GM11168 (cell line): Measurements from ENCODE around the gene MAMLD1.
"Not testable (repeated sequence)": the region's sequence is repeated elsewhere in the genome, so short reads cannot be mapped to it uniquely, and the experiment has no call there.

ENCODE experiments used
- in situ Hi-C: fragments of 300-500 bp; cut with MboI; formaldehyde crosslinking; loops from one replicate; pipeline ENCODE4 v1.12.0; 2022; ENCODE audit warnings: low sequenced_read_pairs; ENCODE audit not compliant: unreplicated experiment

Gene MAMLD1, protein sequence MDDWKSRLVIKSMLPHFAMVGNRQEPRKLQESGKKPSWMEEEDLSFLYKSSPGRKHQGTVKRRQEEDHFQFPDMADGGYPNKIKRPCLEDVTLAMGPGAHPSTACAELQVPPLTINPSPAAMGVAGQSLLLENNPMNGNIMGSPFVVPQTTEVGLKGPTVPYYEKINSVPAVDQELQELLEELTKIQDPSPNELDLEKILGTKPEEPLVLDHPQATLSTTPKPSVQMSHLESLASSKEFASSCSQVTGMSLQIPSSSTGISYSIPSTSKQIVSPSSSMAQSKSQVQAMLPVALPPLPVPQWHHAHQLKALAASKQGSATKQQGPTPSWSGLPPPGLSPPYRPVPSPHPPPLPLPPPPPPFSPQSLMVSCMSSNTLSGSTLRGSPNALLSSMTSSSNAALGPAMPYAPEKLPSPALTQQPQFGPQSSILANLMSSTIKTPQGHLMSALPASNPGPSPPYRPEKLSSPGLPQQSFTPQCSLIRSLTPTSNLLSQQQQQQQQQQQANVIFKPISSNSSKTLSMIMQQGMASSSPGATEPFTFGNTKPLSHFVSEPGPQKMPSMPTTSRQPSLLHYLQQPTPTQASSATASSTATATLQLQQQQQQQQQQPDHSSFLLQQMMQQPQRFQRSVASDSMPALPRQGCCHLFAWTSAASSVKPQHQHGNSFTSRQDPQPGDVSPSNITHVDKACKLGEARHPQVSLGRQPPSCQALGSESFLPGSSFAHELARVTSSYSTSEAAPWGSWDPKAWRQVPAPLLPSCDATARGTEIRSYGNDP

DNA sequence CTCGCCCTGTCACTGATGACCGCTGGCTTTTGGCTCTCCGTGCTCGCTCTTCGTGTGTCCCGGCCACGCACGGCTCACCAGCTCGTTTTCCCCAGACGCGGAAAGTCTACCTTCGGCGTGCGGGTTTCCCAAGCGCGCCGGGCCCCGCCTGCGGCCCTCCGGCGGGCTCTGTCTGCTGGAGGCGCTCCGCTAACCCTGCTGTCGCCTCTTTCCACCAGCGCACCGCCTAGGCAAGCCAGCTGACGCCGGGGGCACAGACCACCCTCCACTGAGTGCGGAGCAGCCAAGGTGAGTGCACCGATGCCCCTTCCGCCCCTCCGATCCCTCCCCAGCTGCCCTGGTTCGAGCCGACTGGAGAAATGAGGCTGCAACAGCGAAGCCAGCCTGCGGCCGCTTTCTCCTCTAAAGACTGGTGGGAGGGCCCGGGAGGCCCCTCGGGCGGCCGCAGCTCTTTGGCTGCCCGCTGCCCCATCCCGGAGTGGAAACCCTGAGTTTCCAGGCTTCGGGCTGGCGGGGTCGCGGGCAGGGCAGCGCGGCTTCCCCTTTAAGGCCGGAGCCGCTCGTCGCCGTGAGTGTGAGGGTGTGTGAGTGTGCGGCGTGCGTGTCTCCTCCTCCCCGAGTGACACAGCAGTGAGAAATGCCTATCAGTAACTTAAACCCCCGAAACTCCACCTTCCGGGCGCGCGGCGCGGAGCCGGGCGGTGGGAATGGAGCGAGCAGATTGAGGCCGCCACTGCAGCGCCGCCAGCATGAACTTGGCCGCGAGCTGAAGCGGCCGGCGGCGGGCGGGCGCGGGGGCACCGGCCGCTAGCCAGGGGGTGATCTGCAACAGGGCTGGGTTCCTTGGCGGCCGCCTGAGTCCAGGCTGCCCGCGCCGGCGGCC is at the start of gene MAMLD1:
Gene MAMLD1 (plus strand): TSS at position 719 of the 883 bp plus-strand sequence. CDS start 82,200 bp downstream, outside the sequence.
- in situ Hi-C loops = no loop called here

DNA sequence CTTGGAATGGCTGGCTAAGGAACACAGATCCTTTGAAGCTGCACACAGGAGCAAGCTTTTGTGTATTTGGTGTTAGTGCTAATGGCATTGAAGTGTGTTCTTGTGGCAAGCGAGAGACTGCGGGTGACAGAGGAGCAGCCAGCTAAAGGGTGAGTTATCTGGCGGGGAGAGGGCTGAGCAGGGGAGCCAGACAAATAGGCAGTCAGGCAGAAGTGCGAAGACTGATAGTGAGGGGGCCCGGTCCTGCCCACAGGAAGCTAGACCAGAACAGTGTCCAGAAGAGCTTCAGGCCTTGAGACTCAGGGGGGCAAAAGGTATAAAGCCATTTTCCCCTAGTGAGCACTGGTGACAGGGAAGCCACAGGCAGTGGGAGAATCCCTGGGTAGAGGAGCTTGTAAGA is 49.6 kb upstream of the MAMLD1 start:
- in situ Hi-C loops = no loop called here

DNA sequence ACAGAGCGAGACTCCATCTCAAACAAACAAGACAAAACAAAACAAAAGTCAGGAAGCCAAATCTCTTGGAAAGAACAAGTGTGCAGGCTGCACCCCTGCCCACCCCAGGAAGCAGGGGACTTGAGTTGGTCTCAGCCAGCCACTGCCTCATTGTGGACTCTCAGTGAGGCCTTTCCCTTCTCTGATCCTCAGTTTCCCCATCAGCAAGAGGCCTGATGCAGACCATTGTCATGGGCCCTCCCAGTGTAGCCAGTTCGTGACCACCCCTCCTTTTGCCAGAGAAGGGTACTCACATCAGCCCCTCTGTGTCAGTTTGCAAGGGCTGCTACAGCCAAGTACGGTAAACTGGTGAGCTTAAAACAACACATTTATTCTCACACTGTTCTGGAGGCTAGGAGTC is 48.9 kb upstream of the MAMLD1 start:
- in situ Hi-C loops = no loop called here

DNA sequence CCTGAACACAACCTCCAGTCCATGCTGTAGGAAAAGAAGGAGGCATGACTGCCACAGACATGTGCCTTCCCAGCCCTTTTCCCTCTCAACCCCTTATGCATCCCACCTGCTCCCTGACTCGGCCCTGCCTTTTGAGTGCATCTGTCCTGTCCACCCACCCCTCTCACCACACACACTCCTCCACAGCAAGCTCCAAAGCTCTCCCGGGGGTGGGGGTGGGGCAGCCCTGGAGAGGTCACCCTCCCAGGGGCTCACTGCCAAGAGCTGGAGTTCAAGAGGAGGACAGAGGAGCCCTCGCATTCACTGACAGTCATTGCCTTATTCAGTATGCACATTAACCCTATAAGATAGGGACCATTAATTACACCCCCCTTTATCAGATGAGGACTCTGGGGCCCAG is 46.6 kb upstream of the MAMLD1 start:
- in situ Hi-C loops = no loop called here

DNA sequence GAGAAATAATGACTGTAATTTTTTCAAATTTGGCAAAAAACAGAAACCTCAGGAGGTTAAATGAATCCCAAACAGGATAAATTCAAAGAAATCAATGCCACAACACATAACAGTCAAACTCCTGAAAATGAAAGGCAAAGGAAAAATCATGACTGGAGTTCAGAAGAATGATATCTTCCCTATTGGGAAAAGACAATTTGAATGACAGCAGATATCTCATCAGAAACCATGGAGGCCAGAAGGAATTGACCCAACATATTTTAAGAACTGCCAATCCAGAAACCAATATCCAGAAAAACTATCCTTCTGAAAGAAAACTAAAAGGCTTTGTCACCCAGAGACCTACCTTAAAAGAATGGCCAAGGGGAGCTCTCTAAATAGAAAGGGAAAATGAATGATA is 40.1 kb upstream of the MAMLD1 start:
- in situ Hi-C loops = no loop called here

DNA sequence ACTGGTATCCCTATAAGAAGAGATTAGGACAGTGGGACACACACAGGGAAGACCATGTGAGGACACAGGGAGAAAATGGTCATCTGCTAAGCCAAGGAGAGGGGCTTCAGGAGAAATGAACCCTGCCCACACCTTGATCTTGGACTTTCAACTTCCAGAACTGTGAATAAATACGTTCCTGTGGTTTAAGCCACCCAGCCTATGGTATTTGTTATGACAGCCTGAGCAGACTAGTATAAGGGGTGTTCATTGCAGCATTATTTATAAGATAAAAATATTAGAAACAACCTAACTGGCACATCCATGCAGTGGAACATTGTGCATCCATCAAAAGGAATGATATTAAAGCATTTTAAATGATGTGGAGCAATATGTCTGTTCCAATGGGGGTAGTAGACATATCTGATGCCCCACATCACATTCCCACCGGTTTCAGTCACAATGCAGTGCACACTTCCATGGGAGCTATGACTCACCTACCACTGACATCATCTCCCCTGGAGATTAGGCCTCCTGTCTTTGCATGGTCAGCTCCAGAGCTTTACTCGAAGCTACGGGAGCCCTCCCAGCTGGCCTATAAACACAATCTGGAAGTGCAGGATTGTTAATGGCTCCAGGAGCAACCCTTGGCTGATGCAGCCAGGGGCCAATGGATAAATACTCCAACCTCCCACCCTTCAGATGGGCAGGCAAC is 38.9 kb upstream of the MAMLD1 start:
- in situ Hi-C loops = no loop called here

DNA sequence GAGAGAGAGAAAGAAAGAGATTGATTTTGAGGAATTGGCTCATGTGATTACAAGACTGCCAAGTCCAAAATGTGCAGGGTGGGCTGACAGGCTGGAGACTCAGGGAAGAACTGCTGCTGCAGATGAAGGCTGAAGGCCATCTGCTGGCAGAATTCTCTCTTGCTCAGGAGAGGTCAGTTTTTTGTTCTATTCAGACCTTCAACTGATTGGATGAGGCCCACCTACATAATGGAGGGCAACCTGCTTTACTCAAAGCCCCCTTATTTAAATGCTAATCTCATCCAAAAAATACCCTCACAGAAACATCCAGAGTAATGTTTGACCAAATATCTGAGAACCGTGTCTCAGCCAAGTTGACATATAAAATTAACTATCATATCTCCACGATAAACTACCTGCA is 38.2 kb upstream of the MAMLD1 start:
- in situ Hi-C loops = no loop called here

DNA sequence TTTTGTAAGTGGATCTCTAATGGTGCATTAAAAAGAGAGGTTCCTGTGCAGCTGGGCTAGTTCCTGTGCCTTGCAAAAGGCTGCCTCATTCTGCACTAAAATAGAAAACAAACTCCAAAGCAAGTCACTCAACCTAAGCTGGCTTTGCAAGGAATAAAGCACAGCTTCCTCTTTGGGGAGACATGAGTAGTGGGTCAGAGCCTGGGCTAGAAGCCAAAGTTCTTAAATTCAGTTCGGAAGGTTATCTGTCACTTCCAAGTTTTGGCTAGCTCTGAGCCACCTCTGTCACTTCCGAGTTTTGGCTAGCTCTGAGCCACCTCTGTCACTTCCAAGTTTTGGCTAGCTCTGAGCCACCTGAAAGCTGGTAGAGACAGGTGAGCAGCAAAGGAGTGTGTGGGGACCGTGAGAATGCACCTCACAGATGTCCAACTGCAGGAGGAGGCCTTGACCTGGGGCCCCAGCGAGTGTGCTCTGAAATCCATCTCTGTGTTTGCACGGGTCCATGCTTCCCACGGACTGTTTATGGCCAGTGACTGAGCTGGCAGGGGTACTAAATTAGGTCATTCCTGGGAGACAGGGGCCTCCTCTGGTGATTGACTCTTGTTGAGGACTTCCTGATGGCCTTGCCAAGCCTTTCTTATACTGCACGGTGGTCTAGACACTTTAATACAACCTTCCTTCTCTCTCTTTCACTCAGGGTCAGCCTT is 36.4 kb upstream of the MAMLD1 start:
- in situ Hi-C loops = no loop called here

DNA sequence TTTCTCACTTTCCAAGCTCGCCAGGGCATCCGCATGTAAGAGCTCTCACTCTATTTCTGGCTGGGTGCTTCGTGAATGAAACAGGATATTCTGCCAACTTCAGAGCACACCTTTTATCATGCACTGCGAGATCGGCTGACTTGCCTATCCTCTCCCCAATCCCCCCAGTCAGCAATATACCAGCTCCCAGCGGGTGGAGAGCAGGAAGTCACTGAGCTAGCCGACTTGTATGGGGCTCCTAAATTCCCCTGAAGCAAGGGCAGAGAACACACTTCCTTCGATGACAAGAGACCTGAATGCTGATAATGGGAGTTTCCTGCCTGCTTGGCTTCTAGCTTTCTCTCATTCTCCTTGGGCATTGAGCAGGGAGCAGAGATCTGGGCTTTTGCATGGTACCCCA is 33.8 kb upstream of the MAMLD1 start:
- in situ Hi-C loops = no loop called here

DNA sequence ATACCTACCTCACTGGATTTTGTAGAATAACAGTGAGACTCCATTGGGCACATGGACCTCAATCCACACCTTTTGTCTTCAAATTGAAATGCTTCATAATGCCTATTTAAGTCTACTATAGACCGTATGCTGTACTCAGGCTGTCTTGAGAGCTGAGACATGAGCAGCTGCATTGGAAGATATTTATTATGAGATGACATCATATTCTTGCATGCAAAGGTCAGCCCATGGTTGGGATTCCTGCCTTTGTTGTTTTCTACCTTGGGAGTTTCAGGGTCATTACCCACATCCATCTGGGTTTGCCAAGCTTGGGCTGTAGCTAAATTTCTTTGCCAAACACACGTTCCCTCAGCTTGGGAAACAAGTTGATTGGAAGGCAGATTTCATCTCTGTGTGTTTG is 33.2 kb upstream of the MAMLD1 start:
- in situ Hi-C loops = no loop called here

DNA sequence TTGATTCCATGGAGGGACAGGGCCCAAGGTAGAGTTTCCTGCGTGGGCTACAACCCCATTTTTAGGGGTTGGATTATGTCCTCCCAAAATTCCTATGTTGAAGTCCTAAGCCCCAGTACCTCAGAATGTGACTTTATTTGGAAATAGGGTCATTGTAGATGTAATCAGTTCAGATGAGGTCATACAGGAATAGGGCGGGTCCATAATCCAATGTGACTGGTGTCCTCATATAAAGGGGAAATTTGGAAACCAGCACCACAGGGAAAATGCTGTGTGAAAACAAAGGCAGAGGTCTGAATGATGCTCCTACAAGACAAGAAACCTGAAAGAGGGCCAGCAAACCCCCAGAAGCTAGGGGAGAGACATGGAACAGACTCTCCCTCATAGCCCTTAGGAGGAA is 31.1 kb upstream of the MAMLD1 start:
- in situ Hi-C loops = no loop called here

DNA sequence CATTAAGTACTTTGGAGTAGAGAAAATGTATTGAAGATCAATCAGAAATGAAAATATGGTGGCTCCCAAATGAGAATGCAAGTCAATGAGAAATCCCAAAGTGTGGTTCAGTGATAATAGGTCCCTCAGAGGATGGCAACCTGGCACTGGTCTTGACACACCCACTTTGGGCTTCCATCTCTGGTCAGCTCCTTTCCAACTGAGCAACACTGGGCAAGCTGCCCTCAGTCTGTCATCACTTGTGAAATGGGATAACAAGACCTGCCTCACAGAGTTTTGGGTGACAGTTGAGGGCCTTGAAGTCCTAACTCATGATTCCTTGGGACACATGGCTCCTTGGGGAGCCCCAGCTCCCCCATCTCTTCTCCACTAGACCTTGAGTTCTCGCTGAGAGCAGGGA is 29.0 kb upstream of the MAMLD1 start:
- in situ Hi-C loops = no loop called here

DNA sequence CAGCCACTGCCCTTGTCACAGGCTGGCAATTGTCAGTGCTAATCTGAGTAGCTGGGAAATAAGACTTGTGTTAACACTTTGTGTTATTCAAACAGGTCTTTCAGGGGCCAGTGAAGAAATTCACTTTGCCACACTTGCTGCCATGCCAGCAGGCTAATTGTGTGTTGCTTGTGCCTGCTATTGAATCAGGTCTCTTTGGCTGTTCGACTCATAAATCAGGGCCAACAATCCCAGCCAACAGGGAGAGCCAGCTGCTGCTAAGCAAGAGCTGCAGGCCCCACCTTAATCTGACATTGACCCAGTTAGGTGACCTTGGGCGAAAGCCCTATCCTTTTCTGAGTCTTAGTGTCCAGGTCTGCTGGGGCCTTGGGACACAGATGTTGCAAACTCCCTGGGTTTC is 28.1 kb upstream of the MAMLD1 start:
- in situ Hi-C loops = no loop called here

DNA sequence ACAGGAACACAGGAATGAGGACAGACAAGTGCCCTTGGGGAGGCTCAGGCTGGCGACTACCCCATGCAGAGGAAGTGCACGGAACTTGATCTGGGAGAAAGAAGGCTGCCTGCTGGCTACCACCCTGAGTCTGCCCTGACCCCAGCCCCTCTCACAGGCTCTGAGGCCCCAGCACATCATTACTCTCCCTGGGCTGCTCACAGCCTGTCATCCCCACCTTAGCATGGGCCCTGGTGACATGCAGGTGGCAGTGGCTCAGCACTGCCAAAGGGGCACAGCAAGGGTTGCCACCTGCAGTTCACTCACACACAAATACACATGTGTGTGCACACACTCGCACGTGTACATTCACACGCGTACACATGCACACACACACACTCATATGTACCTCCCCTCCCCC is 26.1 kb upstream of the MAMLD1 start:
- in situ Hi-C loops = no loop called here

DNA sequence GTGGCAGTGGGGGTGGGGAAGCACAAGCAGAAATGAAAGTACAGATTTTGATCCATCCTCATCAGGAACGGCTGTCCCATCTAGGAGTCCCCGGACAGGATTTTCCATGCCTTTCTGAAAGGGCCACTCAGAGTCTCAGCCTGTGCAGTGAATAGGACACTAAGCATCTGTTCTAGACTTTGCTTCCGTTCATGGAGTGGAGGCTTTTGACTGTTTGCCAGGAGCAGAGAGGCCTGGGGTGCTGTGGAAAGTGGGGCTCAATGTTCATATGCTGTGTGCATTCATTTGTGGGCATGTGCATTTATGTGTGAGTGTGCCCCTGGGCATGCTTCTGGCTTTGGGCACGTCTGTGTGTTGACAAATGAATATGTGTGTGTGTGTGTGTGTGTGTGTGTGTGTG is 25.6 kb upstream of the MAMLD1 start:
- in situ Hi-C loops = no loop called here

DNA sequence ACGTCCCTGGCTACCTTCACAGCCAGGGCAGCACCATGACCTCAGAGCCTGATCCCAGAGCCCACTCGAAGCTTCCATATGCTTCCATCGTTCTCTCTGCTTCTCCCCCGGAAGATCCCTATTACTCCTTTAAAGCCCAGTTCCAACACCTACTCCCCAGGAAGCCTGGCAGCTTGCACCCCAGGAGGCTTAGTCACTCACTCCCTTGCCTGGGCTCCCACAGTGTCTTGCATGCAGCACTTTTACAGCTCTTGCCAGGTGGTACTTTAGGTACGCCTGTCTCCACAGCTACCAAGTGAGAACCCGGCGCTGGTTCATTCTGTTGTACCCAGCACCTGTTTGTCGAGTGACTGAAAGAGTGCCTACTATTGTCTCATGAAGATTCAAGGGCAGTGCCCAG is 24.5 kb upstream of the MAMLD1 start:
- in situ Hi-C loops = no loop called here

DNA sequence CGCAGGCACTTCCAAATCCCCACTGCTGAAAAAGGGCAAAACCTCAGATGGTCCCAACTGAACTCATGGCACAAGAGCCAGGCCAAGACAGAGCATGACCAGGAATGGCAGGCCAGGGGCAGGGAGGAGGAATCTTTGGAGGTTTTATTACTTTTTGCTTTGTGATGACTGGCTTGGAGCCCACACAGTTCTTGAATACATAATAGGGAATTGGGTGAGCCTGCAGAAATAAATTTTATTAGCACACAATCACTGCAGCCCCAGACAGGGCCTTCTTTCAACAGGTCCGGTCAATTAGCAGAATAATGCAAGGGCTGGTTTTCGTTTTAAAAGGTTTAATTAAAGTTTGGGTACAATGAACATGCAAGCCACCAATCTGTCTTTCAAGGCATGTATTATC is 23.4 kb upstream of the MAMLD1 start:
- in situ Hi-C loops = no loop called here

DNA sequence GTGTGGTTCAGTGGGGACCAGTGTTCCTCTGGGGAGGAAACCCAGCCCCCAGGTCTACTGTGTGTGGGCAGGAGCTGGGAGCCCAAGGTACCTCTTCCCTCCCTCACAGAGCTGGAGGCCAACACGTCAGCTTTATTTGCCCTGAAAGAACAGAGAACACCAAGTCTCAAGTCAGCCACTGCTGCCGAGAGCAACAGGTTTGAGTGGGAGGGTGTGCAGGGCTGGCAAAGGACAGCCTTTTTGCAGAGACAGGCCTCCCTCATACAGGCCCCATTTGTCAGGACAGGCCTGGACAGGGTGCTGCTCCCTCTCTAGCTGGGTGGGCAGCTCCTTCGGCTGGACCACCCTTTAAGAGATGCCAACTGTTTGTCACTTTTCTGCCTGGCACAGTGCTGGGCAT is 22.8 kb upstream of the MAMLD1 start:
- in situ Hi-C loops = not testable (repeated sequence)

DNA sequence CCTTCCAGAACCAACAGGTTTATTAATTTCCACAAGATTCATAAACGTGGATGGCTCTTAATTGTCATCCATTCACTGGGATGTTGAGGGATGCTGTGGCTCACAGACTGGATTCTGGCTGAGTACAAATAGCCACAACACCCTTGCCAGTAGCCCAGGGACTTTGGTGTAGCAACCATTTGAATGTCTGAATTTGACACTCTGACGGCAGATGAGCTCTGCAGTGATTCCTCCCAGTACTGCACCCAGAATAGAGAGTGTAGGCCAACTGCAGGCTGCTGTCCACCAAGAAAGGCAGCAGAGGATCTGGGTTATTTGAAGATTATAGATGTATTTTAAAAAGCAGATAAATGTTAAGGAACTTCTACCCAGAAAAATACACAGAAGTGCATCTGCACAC is 15.6 kb upstream of the MAMLD1 start:
- in situ Hi-C loops = no loop called here

DNA sequence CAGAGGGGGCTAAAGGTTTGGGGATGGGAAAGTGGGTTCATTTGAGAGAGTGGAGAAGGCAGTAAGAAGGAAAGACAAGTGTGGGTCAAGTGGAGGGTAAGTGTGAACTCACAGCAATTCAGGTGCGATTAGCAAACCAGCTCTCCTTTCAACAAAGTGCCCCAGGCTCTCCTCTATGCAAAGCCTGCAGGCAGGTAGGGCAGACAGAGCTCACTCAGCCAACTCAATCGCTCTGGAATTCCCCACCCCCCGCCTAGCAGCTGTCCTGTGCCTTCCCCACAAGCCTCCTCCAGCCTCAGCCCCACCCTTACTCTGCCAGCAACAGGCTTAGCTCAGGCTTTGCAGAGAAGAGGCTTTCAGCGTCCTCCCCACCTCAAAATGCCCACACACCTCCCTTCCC is 14.8 kb upstream of the MAMLD1 start:
- in situ Hi-C loops = no loop called here
